ENCODE measurements around the gene ANTXR1. TPM values are rescaled to one million over a fixed set of nuclear protein-coding genes. Genes with fewer than 3 reads are reported as not detected.

Gene ANTXR1
- total RNA-seq, 1 experiment from 2014 or later: 37.3 TPM

DNA sequence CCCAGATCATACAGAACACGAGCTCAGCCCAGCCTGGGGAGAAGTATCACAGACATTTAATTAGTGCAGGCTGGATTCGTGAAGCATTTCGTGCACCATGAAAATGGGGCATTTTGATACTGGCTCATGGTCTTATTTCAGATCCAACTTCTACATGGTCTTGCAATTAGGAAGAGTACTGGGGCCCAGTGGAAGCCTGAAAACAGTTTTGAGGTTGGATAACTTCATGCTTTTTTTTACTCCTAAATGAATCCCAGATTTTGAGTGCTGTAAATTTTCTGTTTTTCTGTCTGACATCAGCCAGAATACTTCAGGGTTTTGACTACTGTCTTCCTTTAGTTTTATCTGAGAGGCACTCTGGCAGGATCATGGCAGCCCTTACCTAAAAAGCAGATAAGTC, 213.9 kb downstream of the ANTXR1 start:
- Histone ChIP-seq H3K23me2 (ENCODE audit: insufficient read length, low read depth, low read length, poor library complexity, severe bottlenecking) (no peaks in the 10 kb centered on the region), H3K27me3 (ENCODE audit: insufficient read depth, low read length) (no peaks in the 10 kb centered on the region), H3K14ac (ENCODE audit: insufficient read depth, low read length) (no peak overlapping the region), H4K5ac (ENCODE audit: insufficient read length, low read depth, low read length) (no peak overlapping the region), H3T11ph (ENCODE audit: low read length) (no peak overlapping the region), H3K79me1 (ENCODE audit: insufficient read depth, low read depth, low read length, poor library complexity, severe bottlenecking) (no peaks in the 10 kb centered on the region), H2BK20ac (ENCODE audit: low read depth, low read length, poor library complexity, severe bottlenecking) (no peak overlapping the region), H3K23ac (ENCODE audit: insufficient read length, low read depth, low read length) (no peak overlapping the region), H3K4me2 (ENCODE audit: insufficient read depth, insufficient read length, low read length) (no peak overlapping the region), H3K79me2 (ENCODE audit: insufficient read depth, low read length) (no peaks in the 10 kb centered on the region), H3K27ac (ENCODE audit: insufficient read length, low read depth, low read length) (no peak overlapping the region), H3K4ac (ENCODE audit: low read depth, low read length) (no peak overlapping the region), H3K4me1 (ENCODE audit: insufficient read depth, low read length) (no peaks in the 10 kb centered on the region; the same call in 1 of the 2 replicates), H4K20me1 (ENCODE audit: control insufficient read depth, insufficient read depth, insufficient read length) (no peaks in the 10 kb centered on the region), H2BK15ac (ENCODE audit: low read depth, low read length) (no peak overlapping the region), H3K18ac (ENCODE audit: insufficient read length, low read depth, low read length) (no peak overlapping the region), H3K9me3 (ENCODE audit: control insufficient read depth, low read depth, low read length) (no peaks in the 10 kb centered on the region), H2BK120ac (ENCODE audit: low read depth, low read length, poor library complexity, severe bottlenecking) (no peak overlapping the region), H2BK5ac (ENCODE audit: insufficient read length, low read length) (no peak overlapping the region), H2BK12ac (ENCODE audit: insufficient read length, low read depth, low read length) (no peak overlapping the region), H2AFZ (ENCODE audit: low read length) (no peak overlapping the region), H2AK5ac (ENCODE audit: insufficient read length, low read length) (no peak overlapping the region), H3K9ac (ENCODE audit: extremely low read depth, insufficient read length, low read length) (no peak overlapping the region), H4K91ac (ENCODE audit: insufficient read length, low read depth, low read length) (no peak overlapping the region), H4K8ac (replicated peaks; ENCODE audit: insufficient read length, low read depth, low read length) (no peak overlapping the region), H3K56ac (ENCODE audit: insufficient read length, low read depth, low read length) (no peak overlapping the region)
- TF ChIP-seq, protein P1, sequence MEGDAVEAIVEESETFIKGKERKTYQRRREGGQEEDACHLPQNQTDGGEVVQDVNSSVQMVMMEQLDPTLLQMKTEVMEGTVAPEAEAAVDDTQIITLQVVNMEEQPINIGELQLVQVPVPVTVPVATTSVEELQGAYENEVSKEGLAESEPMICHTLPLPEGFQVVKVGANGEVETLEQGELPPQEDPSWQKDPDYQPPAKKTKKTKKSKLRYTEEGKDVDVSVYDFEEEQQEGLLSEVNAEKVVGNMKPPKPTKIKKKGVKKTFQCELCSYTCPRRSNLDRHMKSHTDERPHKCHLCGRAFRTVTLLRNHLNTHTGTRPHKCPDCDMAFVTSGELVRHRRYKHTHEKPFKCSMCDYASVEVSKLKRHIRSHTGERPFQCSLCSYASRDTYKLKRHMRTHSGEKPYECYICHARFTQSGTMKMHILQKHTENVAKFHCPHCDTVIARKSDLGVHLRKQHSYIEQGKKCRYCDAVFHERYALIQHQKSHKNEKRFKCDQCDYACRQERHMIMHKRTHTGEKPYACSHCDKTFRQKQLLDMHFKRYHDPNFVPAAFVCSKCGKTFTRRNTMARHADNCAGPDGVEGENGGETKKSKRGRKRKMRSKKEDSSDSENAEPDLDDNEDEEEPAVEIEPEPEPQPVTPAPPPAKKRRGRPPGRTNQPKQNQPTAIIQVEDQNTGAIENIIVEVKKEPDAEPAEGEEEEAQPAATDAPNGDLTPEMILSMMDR (conservative IDR thresholded peaks at IDR 0.05): no peak
- no CpG with 5 or more reads among the region's 3 CpGs for WGBS (ENCODE audit: extremely low coverage, insufficient read length, low lambda C conversion rate)
- H3K9me3 Mint-ChIP-seq: no peaks in the 10 kb centered on the region; a peak in 1 of 5 replicates
- H3K4me3 Mint-ChIP-seq: no peak overlapping the region
- H3K4me1 Mint-ChIP-seq: peaks cover 7 to 12% of the 10 kb centered on the region in 2 experiments
- no peaks in the 10 kb centered on the region; the same call in 1 of the 2 replicates for H3K27me3 Mint-ChIP-seq (ENCODE audit: low read depth)
- peaks cover 0 to 2% (median 2%) of the 10 kb centered on the region in 3 experiments; a peak in 4 of 7 replicates for H3K36me3 Mint-ChIP-seq (ENCODE audit: insufficient read depth in 1 of 3, low read depth in 3 of 3)
- H3K27ac Mint-ChIP-seq: no peak overlapping the region
- no peak for DNase-seq
